Natural killer cell (primary cell): Measurements from ENCODE around the gene FAM170B. TPM values are rescaled to one million over a fixed set of nuclear protein-coding genes. Genes with fewer than 3 reads are reported as not detected.

Source experiments
- ATAC-seq, 3 donors: fragments of 150-1000 bp in 2 of 3; fragments of 200-7000 bp in 1 of 3; cut with Tn5 transposase; 1 replicate in 1 of 3; 2 replicates in 2 of 3; pipeline ENCODE4 v1.10.0; 2021; ENCODE audit warnings: mild to moderate bottlenecking in 2 of 3, moderate library complexity in 2 of 3
- DNase-seq, 2 donors: peaks; one replicate each; pipeline versions ENCODE4 v3.0.0 to v3.0.0-alpha.2; 2013 to 2021; ENCODE audit warnings: mixed read lengths in 1 of 2
- H3K27ac ChIP-seq: one replicate; pipeline ENCODE4 v1.5.1; 2013; ENCODE audit warnings: mild to moderate bottlenecking, low read length
- H3K27me3 ChIP-seq: one replicate; pipeline ENCODE4 v1.6.1; 2013; ENCODE audit warnings: low read length; ENCODE audit not compliant: control insufficient read depth, insufficient read depth
- H3K36me3 ChIP-seq: one replicate; pipeline ENCODE4 v1.6.1; 2013; ENCODE audit warnings: low read length; ENCODE audit not compliant: control insufficient read depth, insufficient read depth
- H3K4me1 ChIP-seq: one replicate; pipeline ENCODE4 v1.6.1; 2013; ENCODE audit warnings: low read length; ENCODE audit not compliant: control insufficient read depth, insufficient read depth
- H3K4me3 ChIP-seq: one replicate; pipeline ENCODE4 v1.5.1; 2013; ENCODE audit warnings: low read length
- H3K9me3 ChIP-seq: one replicate; pipeline ENCODE4 v1.6.1; 2013; ENCODE audit warnings: low read length; ENCODE audit not compliant: control insufficient read depth, insufficient read depth
- H3K27ac Mint-ChIP-seq, 2 donors: one replicate each; pipeline ENCODE4 v1.8.0; 2022; ENCODE audit warnings: mild to moderate bottlenecking in 2 of 2, mixed read lengths in 2 of 2, moderate library complexity in 1 of 2
- H3K27me3 Mint-ChIP-seq, 2 donors: one replicate each; pipeline ENCODE4 v1.8.0; 2022; ENCODE audit warnings: low read depth in 2 of 2, mixed read lengths in 2 of 2
- H3K36me3 Mint-ChIP-seq: one replicate; pipeline ENCODE4 v1.8.0; 2022; ENCODE audit warnings: mixed read lengths
- H3K4me1 Mint-ChIP-seq, 2 donors: one replicate each; pipeline ENCODE4 v1.8.0; 2022; ENCODE audit warnings: mixed read lengths in 2 of 2
- H3K4me3 Mint-ChIP-seq: one replicate; pipeline ENCODE4 v1.8.0; 2022; ENCODE audit warnings: mild to moderate bottlenecking, moderate library complexity, mixed read lengths
- H3K9me3 Mint-ChIP-seq, 2 donors: one replicate each; pipeline ENCODE4 v1.8.0; 2022; ENCODE audit warnings: mixed read lengths in 2 of 2
- WGBS: methylation state at CpG from one replicate; pipeline ENCODE4 v1.1.7; 2013; ENCODE audit warnings: missing lambda C conversion rate; ENCODE audit not compliant: insufficient coverage; 5-methylcytosine and 5-hydroxymethylcytosine counted together
- intact Hi-C: fragments of 100-400 bp; cut with micrococcal nuclease; formaldehyde crosslinking; loops from one replicate; pipeline ENCODE4 v1.14.2; 2022
- total RNA-seq, 4 donors: library from RNA; stranded (reverse); fragments of 120-200 nt in 1 of 4; gene quantifications; one replicate each; pipeline versions ENCODE4 v1.2.3 to v1.2.4, GENCODE V29; 2013 to 2022
- TF ChIP-seq, protein P1 (sequence below): fragments of 200-600 bp; IDR thresholded peaks from one replicate; pipeline ENCODE4 v1.8.0; 2022; ENCODE audit warnings: antibody characterized with exemption

Gene FAM170B
- total RNA-seq, 3 donors from 2014 or later (not counting 1 experiment from before 2014, with no cell fraction given): not detected

DNA sequence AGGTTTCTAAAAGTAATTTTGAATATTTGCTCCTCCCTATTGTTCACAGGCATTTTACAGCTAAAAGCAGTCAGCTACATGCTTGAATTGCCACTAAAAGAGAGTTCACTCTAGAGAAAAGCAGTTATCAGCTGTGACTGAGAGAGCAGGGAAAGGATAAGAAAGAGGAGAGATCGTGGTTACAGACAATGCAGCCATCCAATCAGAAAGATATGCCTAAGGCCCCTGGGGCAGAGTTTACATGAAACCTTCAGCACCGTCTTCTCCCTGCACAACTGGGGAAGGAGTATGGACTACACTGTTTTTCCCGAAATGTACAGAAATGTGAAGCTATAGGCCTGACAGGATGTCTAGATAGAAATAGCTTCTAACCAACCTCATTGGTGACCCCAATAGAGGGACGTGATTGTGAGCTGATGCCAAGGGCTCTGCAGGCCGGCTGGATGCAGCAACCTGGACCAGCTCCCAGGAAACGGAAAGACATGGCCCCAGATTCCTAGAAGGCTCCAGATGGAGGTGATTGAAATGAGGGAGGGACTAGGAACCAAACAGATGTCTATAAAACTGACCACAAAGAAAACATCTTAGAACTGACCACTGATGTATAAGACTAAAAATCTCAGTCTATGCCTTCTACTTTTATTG, 15.3 kb downstream of the FAM170B start:
- Mint-ChIP-seq H3K4me3 (no peak overlapping the region), H3K36me3 (no peaks in the 10 kb centered on the region), H3K4me1 (no peaks in the 10 kb centered on the region), H3K27me3 (peaks cover 12 to 15% of the 10 kb centered on the region in 2 donors), H3K27ac (no peak overlapping the region), H3K9me3 (no peaks in the 10 kb centered on the region)
- intact Hi-C loops: no loop called here
- Histone ChIP-seq H3K4me1 (peaks cover 13% of the 10 kb centered on the region), H3K4me3 (no peak overlapping the region), H3K27ac (no peak overlapping the region), H3K36me3 (no peaks in the 10 kb centered on the region), H3K27me3 (peaks cover 10% of the 10 kb centered on the region), H3K9me3 (no peaks in the 10 kb centered on the region)
- TF ChIP-seq, protein P1, sequence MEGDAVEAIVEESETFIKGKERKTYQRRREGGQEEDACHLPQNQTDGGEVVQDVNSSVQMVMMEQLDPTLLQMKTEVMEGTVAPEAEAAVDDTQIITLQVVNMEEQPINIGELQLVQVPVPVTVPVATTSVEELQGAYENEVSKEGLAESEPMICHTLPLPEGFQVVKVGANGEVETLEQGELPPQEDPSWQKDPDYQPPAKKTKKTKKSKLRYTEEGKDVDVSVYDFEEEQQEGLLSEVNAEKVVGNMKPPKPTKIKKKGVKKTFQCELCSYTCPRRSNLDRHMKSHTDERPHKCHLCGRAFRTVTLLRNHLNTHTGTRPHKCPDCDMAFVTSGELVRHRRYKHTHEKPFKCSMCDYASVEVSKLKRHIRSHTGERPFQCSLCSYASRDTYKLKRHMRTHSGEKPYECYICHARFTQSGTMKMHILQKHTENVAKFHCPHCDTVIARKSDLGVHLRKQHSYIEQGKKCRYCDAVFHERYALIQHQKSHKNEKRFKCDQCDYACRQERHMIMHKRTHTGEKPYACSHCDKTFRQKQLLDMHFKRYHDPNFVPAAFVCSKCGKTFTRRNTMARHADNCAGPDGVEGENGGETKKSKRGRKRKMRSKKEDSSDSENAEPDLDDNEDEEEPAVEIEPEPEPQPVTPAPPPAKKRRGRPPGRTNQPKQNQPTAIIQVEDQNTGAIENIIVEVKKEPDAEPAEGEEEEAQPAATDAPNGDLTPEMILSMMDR: no peak
- ATAC-seq (no peak), DNase-seq (no peak)
- WGBS: 86% methylated on average over 6 of the region's 6 CpGs

DNA sequence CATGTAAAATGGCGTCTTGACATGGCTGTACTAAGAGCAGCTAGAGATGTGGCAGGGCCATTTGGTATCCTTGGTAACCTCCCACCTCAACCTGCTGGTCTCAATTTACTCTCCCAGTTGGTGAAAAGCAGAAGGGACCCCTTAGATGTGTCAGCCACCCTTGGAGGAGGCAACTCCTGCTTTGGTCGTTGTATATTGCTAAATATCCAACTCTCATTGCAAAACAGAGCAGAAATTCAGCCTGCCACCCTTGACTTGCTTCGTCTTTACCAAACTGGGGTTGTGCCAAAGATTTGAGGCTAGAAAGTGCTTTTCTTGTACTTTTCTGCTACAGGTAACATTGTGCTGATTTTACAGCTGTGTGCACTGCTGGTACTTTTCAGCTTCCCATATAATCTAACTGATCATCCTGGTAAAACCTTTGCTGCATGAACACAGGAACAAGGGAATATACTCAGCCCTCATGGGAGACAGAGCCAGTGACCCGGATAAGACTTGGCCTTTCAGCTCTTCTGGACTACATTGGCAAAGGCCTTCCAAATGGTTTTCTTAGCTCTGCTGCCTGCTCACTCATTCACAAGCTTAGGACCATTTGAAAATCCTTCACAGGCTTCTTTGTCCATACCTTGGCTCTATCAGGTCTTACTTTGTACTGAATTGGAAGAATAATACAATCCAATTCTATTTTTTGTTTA, 16.3 kb downstream of the FAM170B start:
- Mint-ChIP-seq H3K27ac (no peak overlapping the region), H3K36me3 (no peaks in the 10 kb centered on the region), H3K9me3 (no peaks in the 10 kb centered on the region), H3K4me3 (no peak overlapping the region), H3K27me3 (peaks cover 12 to 15% of the 10 kb centered on the region in 2 donors), H3K4me1 (no peaks in the 10 kb centered on the region)
- WGBS: 86% methylated on average over 4 of the region's 4 CpGs
- ATAC-seq (no peak), DNase-seq (no peak)
- intact Hi-C loops: no loop called here
- H3K4me3 ChIP-seq: no peak overlapping the region
- TF ChIP-seq, protein P1: no peak
- H3K4me1 ChIP-seq: peaks cover 13% of the 10 kb centered on the region
- no peaks in the 10 kb centered on the region for H3K9me3 ChIP-seq
- no peaks in the 10 kb centered on the region for H3K36me3 ChIP-seq
- no peak overlapping the region for H3K27ac ChIP-seq
- peaks cover 10% of the 10 kb centered on the region for H3K27me3 ChIP-seq

DNA sequence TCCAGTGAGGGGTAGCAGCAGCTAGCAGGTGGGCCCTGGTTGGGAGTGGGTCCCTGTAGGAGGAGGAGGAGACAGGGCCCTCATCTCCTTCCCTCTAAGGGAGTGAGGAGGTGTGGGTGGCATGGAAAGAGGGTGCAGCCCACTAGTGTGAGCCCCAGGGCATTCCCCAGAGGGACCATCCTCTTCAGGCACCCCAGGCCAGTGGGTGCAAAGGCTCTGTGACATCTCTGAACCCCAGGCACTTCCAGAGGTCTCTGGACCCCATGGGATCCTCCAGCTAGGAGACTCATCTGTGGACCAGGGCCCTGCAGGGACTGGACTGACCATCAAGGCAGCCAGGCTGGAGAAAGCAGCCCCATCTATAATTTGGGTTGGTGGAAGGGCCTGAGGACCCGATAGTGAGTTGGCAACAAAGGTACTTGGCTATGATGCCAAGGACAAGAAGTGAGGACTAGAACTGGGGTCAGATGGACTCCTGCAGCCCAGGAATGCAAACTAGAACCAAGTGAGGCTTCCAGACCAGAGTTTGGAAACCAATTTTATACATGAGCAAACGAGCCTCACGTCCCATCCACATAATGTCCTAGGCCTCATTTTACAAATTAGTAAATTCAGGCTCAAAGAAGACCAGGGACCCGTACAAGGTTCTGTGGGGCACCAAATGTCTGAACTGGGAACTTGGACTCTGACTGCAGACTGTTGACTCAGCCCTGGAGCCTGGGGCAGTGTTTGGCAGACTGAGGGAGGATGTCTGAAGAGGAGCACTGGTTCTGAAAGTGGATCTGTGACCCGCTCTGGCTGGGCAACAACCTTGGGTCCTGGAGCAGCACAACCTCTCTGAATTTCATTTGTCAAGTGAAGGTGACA, 17.1 kb downstream of the FAM170B start:
- H3K27me3 Mint-ChIP-seq: peaks cover 12% of the 10 kb centered on the region in 2 donors
- H3K36me3 Mint-ChIP-seq: no peaks in the 10 kb centered on the region
- H3K27ac Mint-ChIP-seq: no peak overlapping the region
- H3K4me1 Mint-ChIP-seq: no peaks in the 10 kb centered on the region
- Histone ChIP-seq H3K27ac (no peak overlapping the region), H3K4me3 (no peak overlapping the region), H3K36me3 (no peaks in the 10 kb centered on the region), H3K4me1 (peaks cover 13% of the 10 kb centered on the region), H3K9me3 (no peaks in the 10 kb centered on the region), H3K27me3 (peaks cover 10% of the 10 kb centered on the region)
- intact Hi-C loops: no loop called here
- no peak overlapping the region for H3K4me3 Mint-ChIP-seq
- TF ChIP-seq, protein P1: no peak
- WGBS: 94% methylated on average over 5 of the region's 5 CpGs
- no peak for DNase-seq
- no peak for ATAC-seq
- no peaks in the 10 kb centered on the region for H3K9me3 Mint-ChIP-seq
